ENCODE data around the gene HACD2.
"Not testable (repeated sequence)": the region's sequence is repeated elsewhere in the genome, so short reads cannot be mapped to it uniquely, and the experiment has no call there.

HACD2 gene

GRCh38 chr3:123584988-123585937, at the start of gene HACD2:
TSS of gene HACD2 (minus strand) at chr3:123585053. CDS start at chr3:123585027, 26 bp downstream.
- DNase-seq (ENCODE audit: low spot score): peak; percentile 69

DNA sequence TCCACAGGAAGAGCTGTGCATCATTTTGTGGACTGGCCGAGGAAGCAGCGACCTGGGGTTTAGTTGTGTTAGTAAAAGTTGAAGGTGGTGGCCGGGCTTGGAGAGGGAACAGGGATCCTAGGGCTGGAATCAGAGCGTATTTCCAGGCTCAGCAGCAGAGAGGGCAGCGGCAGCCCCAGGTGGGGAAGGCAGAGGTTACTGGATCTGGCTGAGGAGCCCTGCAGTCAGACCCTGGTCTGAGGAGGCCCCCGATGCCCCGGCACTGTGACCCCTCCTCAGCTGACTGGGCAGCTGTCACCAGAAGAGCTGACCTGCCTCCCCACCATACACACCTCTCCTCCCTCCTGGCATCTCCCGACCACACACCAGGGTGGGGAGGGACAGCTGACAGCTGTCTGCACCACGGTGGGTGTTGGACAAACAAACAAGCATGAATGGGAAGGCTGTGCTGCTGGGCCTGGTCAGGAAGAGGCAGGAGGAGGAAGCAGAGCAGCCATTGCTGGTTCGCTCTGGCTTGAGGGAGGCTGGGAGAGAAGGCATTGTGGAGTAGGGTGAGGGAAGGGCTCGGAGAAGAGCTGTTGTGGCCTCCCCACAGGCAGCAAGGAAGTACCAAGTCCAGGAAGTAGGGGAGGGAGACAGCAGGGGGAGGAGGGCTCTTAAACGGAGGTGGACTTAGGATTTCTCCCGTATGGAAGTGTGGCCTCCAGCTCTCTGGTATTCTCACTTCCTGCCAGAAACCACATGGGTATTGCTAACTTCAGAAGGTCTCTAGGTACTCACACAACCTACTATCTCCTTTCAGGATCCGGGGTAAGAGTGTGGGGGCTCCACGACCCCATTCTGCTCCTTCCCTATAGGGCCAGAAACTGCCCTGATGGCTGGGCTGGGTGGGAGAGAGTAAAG, 49.5 kb upstream of the HACD2 start:
- DNase-seq (ENCODE audit: low spot score): no peak

DNA sequence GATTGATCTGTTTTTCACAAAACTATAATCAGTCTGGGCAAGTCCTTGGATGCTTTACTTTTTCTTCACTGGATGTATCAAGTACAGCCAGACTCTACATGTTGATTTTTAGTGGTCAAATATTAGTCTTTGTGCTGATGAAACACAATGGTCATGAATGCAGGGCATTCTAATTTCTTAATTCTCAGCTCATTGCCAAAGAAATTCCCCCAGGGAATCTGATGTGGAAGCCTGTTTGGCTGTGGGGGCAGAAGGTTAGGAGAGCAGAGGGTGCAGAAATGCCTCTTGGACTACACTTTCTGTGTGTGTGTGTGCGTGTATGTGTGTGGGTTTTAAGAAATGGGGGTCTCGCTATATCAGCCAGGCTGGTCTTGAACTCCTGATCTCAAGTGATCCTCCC, 48.7 kb upstream of the HACD2 start:
- no peak for DNase-seq (ENCODE audit: low spot score)

GRCh38 chr3:123632161-123632655, 47.4 kb upstream of the HACD2 start:
- no peak for DNase-seq (ENCODE audit: low spot score)

DNA sequence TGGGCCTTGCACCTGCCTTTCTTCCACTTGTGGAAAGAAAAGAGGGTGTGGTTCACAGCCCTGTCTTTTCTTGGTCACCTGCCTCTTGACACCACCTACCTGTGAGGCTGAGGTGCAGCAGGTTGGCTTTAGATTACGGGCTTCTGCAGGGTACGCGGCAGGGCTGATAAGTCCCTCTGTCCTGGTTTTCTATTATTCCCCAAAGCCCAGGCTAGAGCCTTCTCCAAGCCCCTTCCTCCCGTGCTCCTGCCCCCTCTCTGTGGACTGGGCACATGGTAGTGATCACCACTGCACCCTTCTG, 44.8 kb upstream of the HACD2 start:
- no peak for DNase-seq (ENCODE audit: low spot score)

DNA sequence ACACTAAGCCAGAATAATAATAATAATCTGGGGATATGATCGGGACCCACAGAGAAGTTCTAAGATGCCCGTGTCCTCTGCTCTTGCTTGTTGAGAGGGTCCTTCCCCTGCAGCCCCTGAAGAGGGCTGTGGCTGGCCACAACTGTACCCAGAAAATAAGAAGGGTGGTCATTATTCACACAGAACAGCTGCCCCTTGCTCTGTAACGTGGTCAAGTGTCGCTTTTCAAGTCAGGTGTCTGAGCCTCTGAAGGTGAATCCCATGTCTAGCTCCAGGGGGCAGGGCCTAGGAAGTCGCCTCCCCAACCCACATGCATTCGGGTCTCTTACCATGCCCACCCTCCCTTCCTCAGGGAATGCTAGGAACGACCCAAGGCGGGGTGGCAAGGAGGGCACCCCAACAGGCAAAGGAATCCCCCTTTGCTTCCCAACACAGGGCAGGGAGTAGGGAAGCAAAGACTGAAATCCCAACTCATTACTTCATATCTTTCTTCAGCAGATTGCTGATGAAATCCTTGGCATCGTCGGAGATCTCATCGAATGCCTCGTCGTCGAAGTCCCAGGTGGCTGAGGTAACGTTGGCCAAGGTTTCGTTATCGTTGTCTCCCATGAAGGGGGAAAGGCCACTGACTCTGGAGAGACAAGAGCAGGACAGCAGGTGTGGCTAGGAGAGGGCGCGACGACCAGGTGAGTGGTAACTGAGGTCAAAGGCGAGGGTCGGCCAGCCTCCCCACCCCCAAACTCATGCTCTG, 44.3 kb upstream of the HACD2 start:
- no peak for DNase-seq (ENCODE audit: low spot score)

GRCh38 chr3:123627673-123628670, 43.1 kb upstream of the HACD2 start:
- no peak for DNase-seq (ENCODE audit: low spot score)

GRCh38 chr3:123626881-123627280, 42.0 kb upstream of the HACD2 start:
- DNase-seq (ENCODE audit: low spot score): no peak

GRCh38 chr3:123624302-123624701, 39.4 kb upstream of the HACD2 start:
- DNase-seq (ENCODE audit: low spot score): no peak

GRCh38 chr3:123623346-123623880, 38.6 kb upstream of the HACD2 start:
- DNase-seq (ENCODE audit: low spot score): no peak

GRCh38 chr3:123622766-123623165, 37.9 kb upstream of the HACD2 start:
- DNase-seq (ENCODE audit: low spot score): no peak

DNA sequence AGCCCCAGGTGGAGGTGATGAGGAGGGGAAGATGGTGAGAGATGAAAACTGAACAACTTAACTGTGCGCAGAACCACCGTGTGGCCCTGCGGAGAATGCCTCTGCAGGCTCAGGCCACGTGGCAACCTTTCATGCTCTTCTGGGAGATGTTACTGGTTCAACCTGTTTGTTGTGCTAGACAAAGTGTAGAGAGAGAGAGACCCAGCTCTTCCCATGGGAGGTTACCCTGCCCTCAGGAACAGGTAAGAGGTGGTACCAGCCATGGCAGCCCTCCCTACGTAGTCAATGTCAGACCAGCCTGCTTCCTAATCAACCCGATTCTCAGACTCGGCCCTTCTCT, 37.0 kb upstream of the HACD2 start:
- no peak for DNase-seq (ENCODE audit: low spot score)

GRCh38 chr3:123621186-123621849, 36.5 kb upstream of the HACD2 start:
- no peak for DNase-seq (ENCODE audit: low spot score)

GRCh38 chr3:123620343-123620742, 35.5 kb upstream of the HACD2 start:
- no peak for DNase-seq (ENCODE audit: low spot score)

DNA sequence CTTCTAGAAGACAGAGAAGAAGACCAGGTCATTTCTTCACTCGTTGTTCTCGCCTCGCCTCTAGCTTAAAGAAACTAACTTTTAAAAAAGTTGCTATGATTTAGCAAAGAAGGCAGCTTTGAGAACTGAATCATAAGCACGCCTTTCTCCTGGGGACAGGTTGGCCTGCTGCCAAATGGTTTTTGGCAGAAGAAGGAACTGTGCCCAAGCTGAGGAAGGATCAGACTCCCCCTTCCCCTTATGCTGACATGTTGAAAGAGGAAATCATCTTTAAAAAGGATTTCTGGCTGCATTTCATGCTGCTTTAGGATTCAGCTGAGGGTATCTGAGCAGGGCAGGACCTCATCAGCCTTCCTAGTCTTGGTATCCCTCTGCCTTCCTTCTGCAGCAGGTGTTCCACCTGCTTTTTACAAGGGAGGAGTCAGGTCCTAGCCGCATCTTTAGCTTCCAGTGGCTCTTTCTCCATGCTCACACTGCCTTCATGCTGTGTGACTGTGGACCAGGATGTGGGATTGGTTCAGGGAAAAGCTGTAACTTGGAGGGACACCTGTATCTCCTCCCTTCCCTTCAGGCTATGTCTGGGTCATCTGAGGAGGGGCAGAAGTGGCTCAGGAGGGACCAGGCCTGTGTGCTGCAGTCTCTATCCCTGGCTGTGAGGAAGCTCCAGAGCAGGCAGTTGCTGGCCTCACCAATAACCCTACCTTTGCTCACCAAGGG, 34.1 kb upstream of the HACD2 start:
- no peak for DNase-seq (ENCODE audit: low spot score)

DNA sequence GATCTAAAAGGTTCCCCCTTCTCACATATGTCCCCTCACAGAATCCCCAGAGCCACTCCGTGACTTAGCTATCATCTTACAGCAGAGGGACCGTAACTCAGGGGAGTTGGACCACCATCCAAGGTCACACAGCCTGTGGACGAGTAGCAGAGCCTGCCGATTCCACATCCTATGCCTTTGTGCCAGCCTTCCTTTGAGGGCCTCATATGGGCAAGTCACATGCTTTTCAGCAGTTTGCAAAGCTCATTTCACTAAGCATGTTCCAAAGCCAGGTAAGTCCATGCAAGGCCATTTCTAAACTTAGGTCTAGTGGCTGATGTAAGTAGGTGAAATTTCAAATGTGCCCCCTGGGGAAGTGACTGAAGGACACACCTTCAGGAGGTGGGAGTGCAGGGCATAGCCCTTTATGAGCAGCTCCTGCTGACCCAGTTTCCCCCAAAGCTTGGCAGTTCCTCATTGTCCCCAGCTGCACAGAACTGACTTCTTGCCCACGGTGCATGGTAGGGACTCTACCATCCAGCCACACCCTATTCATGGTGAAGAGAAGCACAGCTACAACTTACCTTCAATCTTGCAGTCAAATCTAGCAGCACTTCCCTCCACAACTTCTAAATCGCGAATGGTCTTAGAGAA, 33.3 kb upstream of the HACD2 start:
- no peak for DNase-seq (ENCODE audit: low spot score)

DNA sequence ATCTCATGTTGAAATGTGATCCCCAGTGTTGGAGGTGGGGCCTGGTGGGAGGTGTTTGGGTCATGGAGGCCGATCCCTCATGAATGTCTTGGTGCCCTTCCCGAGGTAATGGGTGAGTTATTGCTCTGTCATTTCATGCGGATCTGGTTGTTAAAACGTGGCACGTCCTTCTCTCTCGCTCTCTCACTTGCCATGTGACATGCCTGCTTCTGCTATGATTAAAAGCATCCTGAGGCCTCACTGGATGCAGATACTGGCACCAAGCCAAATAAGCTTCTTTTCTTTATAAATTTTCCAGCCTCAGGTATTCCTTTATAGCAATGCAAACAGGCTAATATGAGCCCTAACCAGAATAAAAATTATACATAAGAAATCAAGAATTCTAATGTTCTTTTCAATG, 31.7 kb upstream of the HACD2 start:
- no peak for DNase-seq (ENCODE audit: low spot score)

DNA sequence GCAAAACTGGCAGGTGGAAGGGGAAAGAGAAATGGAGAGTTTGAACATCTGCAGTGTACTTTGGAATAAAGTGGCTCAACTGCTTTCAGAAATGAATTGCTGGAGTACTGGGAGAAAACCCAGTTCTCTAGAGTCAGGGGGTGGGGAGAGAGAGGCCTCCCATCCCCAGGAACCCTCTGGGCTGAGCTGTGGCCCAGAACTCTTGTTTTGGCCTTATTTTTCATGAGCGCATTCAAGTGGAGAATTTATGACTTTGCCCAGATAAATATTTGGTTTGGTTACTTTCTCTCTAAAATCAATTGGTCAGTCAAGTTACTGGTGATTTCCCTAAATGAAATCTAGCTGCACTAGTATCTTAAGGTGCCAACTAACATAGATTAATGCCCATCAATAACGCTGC, 28.7 kb upstream of the HACD2 start:
- DNase-seq (ENCODE audit: low spot score): no peak

DNA sequence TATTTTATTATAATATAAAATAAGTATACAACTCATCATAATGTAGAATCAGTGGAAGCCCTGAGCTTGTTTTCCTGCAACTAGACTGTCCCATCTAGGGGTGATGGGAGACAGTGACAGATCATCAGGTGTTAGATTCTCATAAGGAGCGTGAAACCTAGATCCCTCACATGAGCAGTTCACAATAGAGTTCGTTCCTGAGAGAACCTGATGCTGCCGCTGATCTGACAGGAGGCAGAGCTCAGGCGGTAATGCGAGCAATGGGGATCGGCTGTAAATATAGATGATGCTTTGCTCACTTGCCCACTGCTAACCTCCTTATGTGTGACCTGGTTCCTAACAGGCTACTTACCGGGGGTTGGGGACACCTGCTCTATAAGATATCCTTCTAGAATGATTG, 26.8 kb upstream of the HACD2 start:
- DNase-seq (ENCODE audit: low spot score): not testable (repeated sequence)
